AG04449 (cell line): ENCODE data around the gene C1orf232.

Source experiments
- CTCF ChIA-PET: fragments of 350-600 bp; formaldehyde crosslinking; extraction: SDS; loops from one replicate; lab custom pipeline; 2021; ENCODE audit warnings: antibody characterized with exemption; lab: Yijun Ruan, JAX
- POLR2A ChIA-PET: fragments of 400-600, 350-600 bp; formaldehyde crosslinking; extraction: SDS; loops from one replicate; lab custom pipeline; 2020; ENCODE audit warnings: antibody characterized with exemption, inconsistent platforms; lab: Yijun Ruan, JAX
- DNase-seq: peaks from one replicate; pipeline ENCODE4 v3.0.0-alpha.2; 2010; ENCODE audit warnings: low read depth, low spot score
- H3K4me3 ChIP-seq: 2 replicates; pipeline ENCODE4 v1.5.1; 2011; ENCODE audit warnings: low read depth, mild to moderate bottlenecking, control low read depth, low read length
- CTCF ChIP-seq: IDR thresholded peaks from one replicate; pipeline ENCODE4 v1.5.1; 2011; ENCODE audit warnings: mild to moderate bottlenecking, moderate library complexity, low read length, control low read depth, inconsistent platforms; ENCODE audit not compliant: insufficient read depth; ENCODE audit errors: missing control alignments

The C1orf232 gene

GRCh38 chr1:26156285-26157038, 12.3 kb downstream of the C1orf232 start:
- TF ChIP-seq CTCF, result no peak
- POLR2A ChIA-PET, result no interaction called here
- H3K4me3 ChIP-seq, result no peak overlapping the region
- CTCF ChIA-PET, result interaction anchor here (0.7 to 6.6 kb wide), 12 partner anchors 8 to 166 kb away, joined by 3 to 70 read pairs (median 6); partner anchors contain the start of genes C1orf232 and ZNF593
- no peak for DNase-seq

GRCh38 chr1:26155370-26156284, 13.1 kb downstream of the C1orf232 start:
- no peak overlapping the region for H3K4me3 ChIP-seq
- CTCF ChIA-PET, result interaction anchor here (0.7 to 6.6 kb wide), 12 partner anchors 8 to 262 kb away, joined by 3 to 70 read pairs (median 7); partner anchors contain the start of genes CEP85 and ZNF593
- POLR2A ChIA-PET, result no interaction called here
- no peak for DNase-seq
- no peak for TF ChIP-seq CTCF

- H3K4me3 ChIP-seq, result no peak overlapping the region
- ChIA-PET POLR2A (no interaction called here), CTCF (interaction anchor here (1.3 to 6.6 kb wide), 7 partner anchors 9 to 262 kb away, joined by 3 to 70 read pairs (median 10); partner anchors contain the start of genes CEP85 and ZNF593)
- no peak for DNase-seq
- no peak for TF ChIP-seq CTCF
Observed at GRCh38 chr1:26154750-26155149, 14.0 kb downstream of the C1orf232 start.

GRCh38 chr1:26153966-26154532, 14.7 kb downstream of the C1orf232 start:
- TF ChIP-seq CTCF, result no peak
- POLR2A ChIA-PET, result no interaction called here
- CTCF ChIA-PET, result interaction anchor here (1.3 to 6.6 kb wide), 6 partner anchors 10 to 263 kb away, joined by 3 to 70 read pairs (median 16); partner anchors contain the start of gene ZNF593
- no peak for DNase-seq
- H3K4me3 ChIP-seq, result no peak overlapping the region

GRCh38 chr1:26148887-26149286, 19.9 kb downstream of the C1orf232 start:
- TF ChIP-seq CTCF, result no peak
- POLR2A ChIA-PET, result no interaction called here
- no peak overlapping the region for H3K4me3 ChIP-seq
- CTCF ChIA-PET, result interaction anchor here (1.5 to 14.3 kb wide), 4 partner anchors 14 to 114 kb away, joined by 5 to 360 read pairs (median 78); no protein-coding TSS in a partner anchor
- DNase-seq, result no peak
